Cardiac muscle cell (in vitro differentiated cells and primary cell): ENCODE measurements around the gene SMIM20. TPM values are rescaled to one million over a fixed set of nuclear protein-coding genes. Genes with fewer than 3 reads are reported as not detected.

Experiments
- DNase-seq, 2 donors: peaks; one replicate each; pipeline versions ENCODE4 v3.0.0 to v3.0.0-alpha.2; 2010 to 2017; ENCODE audit warnings: low read depth in 1 of 2, low spot score in 1 of 2
- H3K27ac ChIP-seq: fragments of 200-600 bp; sonication (generic); 2 replicates; pipeline ENCODE4 v1.5.1; 2016
- H3K27me3 ChIP-seq: fragments of 200-600 bp; sonication (generic); 2 replicates; pipeline ENCODE4 v1.6.0; 2016; ENCODE audit warnings: control low read depth
- H3K36me3 ChIP-seq: fragments of 200-600 bp; sonication (generic); 2 replicates; pipeline ENCODE4 v1.5.1; 2016; ENCODE audit warnings: control low read depth
- H3K4me1 ChIP-seq: fragments of 200-600 bp; sonication (generic); 2 replicates; pipeline ENCODE4 v1.8.1; 2017; ENCODE audit warnings: low read depth, mild to moderate bottlenecking, mixed run types
- H3K4me3 ChIP-seq: fragments of 200-600 bp; sonication (generic); 2 replicates; pipeline ENCODE4 v1.5.1; 2016; ENCODE audit warnings: mild to moderate bottlenecking
- H3K9me3 ChIP-seq: fragments of 200-600 bp; sonication (generic); 2 replicates; pipeline ENCODE4 v1.5.1; 2017; ENCODE audit warnings: low read depth, mild to moderate bottlenecking, control low read depth
- polyA plus RNA-seq: library from polyadenylated mRNA; unstranded; fragments of >200 nt; fragmentation: Nextera tagmentation; extraction: Ambion mirVana; gene quantifications from 2 replicates; pipeline ENCODE4 v1.2.1, GENCODE V29; 2016
- total RNA-seq: library from RNA; depleted of rRNA; stranded (reverse); fragments of >200 nt; gene quantifications from 2 replicates; pipeline ENCODE4 v1.2.3, GENCODE V29; 2016
- TF ChIP-seq, protein P1 (sequence below): IDR thresholded peaks from 2 replicates; pipeline ENCODE4 v1.5.1; 2012; ENCODE audit warnings: low read depth, mild to moderate bottlenecking, low read length

SMIM20 gene
- total and polyA plus RNA-seq, 2 experiments from 2014 or later, result 27.5 to 59.1 TPM

DNA sequence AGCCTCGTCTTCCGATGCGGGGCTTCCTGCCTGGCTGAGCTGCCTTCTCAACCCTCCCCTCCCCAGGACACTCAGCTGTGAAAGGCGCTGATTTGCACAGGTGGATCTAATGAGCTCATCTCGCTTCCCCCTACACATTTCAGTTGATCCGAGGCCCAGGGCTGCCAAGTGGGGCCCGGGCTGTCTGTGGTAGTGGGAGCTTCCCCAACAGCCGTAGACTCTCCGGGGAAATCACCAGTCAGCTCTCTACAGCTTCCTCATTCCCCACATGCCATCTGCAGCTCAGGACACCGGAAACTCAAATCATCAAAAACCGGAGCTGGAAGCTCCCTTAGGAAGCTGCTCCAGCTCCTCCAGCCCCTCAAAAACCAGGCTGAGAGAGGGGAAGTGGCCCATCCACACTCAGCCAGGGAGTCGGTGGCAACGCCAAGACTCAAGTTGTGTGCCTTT lies 56.2 kb downstream of the SMIM20 start:
- H3K4me1 ChIP-seq, result no peaks in the 10 kb centered on the region
- H3K9me3 ChIP-seq, result no peaks in the 10 kb centered on the region
- no peak overlapping the region for H3K27ac ChIP-seq
- peak in 1 of 2 donors; percentile 55 for DNase-seq
- TF ChIP-seq, protein P1, sequence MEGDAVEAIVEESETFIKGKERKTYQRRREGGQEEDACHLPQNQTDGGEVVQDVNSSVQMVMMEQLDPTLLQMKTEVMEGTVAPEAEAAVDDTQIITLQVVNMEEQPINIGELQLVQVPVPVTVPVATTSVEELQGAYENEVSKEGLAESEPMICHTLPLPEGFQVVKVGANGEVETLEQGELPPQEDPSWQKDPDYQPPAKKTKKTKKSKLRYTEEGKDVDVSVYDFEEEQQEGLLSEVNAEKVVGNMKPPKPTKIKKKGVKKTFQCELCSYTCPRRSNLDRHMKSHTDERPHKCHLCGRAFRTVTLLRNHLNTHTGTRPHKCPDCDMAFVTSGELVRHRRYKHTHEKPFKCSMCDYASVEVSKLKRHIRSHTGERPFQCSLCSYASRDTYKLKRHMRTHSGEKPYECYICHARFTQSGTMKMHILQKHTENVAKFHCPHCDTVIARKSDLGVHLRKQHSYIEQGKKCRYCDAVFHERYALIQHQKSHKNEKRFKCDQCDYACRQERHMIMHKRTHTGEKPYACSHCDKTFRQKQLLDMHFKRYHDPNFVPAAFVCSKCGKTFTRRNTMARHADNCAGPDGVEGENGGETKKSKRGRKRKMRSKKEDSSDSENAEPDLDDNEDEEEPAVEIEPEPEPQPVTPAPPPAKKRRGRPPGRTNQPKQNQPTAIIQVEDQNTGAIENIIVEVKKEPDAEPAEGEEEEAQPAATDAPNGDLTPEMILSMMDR, result no peak
- no peak overlapping the region for H3K4me3 ChIP-seq
- no peaks in the 10 kb centered on the region for H3K36me3 ChIP-seq
- no peaks in the 10 kb centered on the region for H3K27me3 ChIP-seq

DNA sequence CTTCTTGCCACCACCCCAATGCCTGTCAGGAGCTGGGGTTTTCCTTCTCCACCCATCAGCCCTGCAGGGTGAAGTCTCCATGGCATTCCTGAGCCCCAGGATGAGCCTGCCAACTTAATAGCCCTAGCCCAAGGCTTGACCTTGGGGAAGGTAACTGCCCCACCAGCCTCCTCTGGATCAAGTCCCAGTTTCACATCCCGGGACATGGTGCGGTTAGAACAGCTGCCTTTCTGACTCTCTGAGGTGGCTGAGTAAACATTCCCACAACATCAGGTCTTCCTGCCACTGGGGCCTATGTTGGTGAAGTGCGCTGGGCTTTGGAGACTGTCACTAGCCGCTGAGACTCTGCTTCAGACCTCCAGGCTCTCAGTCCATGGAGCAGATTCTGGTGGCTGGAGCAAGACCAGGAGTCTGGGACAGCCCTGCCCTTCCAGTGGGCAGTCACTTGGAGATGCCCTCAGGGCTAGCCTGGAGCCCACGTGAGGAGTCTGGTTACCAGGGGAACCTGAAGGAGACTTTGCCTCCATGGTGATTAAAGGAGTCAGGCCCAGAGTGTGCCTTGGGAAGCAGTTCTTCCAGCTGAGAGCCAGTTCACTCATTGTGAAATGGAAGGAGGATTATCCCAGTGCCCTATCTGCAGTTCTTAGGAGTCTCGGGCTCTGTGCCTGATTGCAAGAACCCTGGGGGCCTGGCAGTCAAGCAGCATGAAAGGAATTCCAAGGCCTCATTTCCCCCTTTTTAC lies 56.8 kb downstream of the SMIM20 start:
- Histone ChIP-seq H3K27me3 (no peaks in the 10 kb centered on the region), H3K4me1 (no peaks in the 10 kb centered on the region), H3K4me3 (no peak overlapping the region), H3K9me3 (no peaks in the 10 kb centered on the region), H3K36me3 (no peaks in the 10 kb centered on the region), H3K27ac (no peak overlapping the region)
- TF ChIP-seq, protein P1, result no peak
- peak in 1 of 2 donors; percentile 44 for DNase-seq

DNA sequence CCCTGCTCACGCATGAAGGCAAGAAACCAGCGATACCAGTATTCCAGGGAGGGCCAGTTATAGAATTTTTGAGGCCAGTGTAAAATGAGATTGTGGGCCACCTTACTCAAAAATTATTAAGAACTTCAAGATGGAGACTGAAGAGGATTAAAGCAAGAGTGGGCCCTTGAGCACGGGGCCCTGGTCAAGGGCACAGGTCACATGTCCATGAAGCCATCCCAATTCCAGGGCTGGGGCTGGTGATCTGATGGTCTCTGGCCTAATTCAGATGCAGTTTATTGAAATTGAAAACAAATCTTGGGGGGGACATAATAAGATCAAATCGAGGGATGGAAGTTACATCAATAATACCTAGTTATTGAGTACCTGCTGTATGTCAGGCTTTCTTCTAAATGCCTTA lies 58.3 kb downstream of the SMIM20 start:
- H3K36me3 ChIP-seq, result no peaks in the 10 kb centered on the region
- no peak for DNase-seq
- TF ChIP-seq, protein P1, result no peak
- H3K4me3 ChIP-seq, result no peak overlapping the region
- no peaks in the 10 kb centered on the region for H3K4me1 ChIP-seq
- no peaks in the 10 kb centered on the region for H3K27me3 ChIP-seq
- no peaks in the 10 kb centered on the region for H3K9me3 ChIP-seq
- H3K27ac ChIP-seq, result no peak overlapping the region

DNA sequence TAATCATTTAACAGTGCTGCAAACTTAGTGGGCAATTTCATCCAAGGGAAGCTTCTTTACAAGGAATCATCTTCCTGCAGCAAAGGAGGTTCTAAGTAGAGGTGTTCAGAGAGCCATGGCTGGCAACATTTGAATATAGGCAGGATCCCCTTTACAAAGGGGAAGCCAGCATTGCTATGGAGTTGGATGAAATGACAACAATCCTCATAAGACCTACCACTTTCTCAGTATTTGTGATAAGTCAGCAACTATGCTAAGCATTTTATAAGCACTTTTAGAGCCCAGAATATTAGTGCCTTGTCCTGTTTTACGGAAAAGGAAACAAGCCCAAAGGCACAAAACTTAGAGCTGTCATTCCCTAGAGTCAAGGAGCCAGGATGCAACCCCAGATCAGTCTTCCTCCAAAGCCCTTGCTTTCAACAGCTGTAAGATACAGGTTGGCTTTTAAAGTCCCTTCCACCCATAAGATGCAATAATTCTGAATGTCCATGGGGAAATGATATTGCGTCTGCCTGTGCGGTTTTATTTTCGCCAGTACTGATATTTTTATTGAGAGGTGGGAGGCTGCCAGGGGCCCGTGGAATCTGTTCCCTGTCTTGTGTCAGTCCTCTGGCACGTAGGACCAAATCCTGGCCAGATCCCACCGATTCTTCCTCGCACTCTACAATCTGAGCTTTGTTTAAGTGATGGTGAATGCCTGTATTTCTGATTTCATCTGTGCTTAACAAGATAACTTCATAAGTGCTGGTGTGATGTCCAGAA lies 59.1 kb downstream of the SMIM20 start:
- DNase-seq, result peak in 1 of 2 donors; percentile 29
- Histone ChIP-seq H3K9me3 (no peaks in the 10 kb centered on the region), H3K36me3 (no peaks in the 10 kb centered on the region), H3K4me3 (no peak overlapping the region), H3K4me1 (no peaks in the 10 kb centered on the region), H3K27ac (no peak overlapping the region), H3K27me3 (no peaks in the 10 kb centered on the region)
- TF ChIP-seq, protein P1, result no peak

DNA sequence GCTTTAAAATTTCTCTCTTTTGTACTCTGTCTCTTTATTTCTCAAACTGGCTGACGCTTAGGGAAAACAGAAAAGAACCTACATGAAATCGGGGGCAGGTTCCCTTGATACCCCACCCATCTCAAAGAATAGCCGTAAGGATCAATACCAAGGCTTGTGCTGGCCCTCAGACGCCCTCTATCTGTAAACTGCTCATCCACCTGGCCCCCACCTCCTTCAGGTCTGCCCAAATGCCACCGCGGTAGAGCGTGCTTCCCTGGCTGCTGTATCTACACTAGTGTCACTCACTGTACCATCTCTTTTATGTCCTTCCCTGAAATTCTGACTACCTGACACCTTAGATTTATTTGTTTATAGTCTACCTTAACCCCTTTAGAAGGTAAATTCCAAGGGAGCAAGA lies 62.8 kb downstream of the SMIM20 start:
- no peak for DNase-seq
- no peaks in the 10 kb centered on the region for H3K9me3 ChIP-seq
- TF ChIP-seq, protein P1, result no peak

More for the DNA sequence above, 62.8 kb downstream of the SMIM20 start:
- Histone ChIP-seq H3K4me1 (no peaks in the 10 kb centered on the region), H3K36me3 (no peaks in the 10 kb centered on the region), H3K27ac (no peak overlapping the region), H3K27me3 (no peaks in the 10 kb centered on the region), H3K4me3 (no peak overlapping the region)
